ENCODE measurements around the gene TSEN54.

The TSEN54 gene

GRCh38 chr17:75570034-75570676 is 53.8 kb downstream of the TSEN54 start:
- no peak for DNase-seq

- no peak for DNase-seq
Observed at GRCh38 chr17:75570772-75571171, 54.4 kb downstream of the TSEN54 start.

- no peak for DNase-seq
Observed at GRCh38 chr17:75571197-75571884, 55.0 kb downstream of the TSEN54 start.

- DNase-seq, result no peak
Observed at GRCh38 chr17:75571885-75572215, 55.5 kb downstream of the TSEN54 start.

DNA sequence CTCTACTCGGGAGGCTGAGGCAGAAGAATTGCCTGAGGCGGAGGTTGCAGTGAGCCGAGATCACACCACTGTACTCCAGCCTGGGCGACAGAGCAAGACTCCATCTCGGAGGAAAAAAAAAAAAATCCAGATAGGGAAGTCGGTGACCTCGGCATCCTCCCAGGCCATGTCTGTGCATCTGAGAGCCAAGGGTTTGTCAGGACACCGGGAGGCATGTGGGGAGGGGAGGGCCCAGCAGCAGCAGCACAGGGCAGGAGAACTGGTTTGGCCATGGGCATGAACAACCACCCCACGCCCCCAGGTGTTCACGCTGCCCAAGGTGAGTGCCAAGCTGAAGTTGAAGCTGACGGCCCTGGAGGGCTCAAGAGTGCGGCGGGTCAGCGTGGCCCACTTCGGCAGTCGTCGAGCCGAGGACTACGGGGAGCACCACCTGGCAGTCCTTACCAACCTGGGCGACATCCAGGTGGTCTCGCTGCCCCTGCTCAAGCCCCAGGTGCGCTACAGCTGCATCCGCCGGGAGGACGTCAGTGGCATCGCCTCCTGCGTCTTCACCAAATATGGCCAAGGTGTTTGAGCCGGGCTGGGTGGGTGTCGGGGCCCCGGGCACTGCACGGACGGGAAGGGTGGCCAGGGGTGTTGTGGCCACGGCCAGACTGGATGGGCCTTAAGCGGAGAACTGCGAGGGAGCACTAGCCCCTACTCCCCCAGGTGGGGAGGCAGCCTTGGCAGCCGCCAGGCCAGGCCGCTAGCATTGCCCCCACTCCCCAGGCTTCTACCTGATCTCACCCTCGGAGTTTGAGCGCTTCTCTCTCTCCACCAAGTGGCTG is 56.6 kb downstream of the TSEN54 start:
- no peak for DNase-seq

- DNase-seq, result no peak
Observed at GRCh38 chr17:75573540-75573957, 57.2 kb downstream of the TSEN54 start.

DNA sequence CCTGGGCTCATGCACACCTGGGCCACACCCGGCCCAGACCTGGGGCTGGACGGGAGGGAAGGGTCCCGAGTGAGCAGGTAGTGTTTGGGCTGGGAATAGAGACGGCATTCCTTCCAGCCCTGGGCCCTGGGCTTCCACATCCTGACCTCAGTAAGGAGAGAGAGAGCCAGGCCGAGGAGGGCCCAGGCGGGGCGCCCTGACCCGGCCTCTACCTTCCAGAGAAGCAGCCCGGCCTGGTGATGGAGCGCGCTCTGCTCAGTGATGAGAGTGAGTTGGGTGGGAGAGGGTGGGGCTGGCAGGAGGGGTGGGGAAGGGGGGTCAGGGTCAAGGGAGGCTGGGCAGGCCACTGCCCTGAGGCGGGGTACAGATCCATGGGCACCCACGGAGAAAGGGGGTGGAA is 57.7 kb downstream of the TSEN54 start:
- DNase-seq, result no peak

All from activated CD4-positive, alpha-beta T cell treated with anti-CD3 and anti-CD28 coated beads, Interleukin-2, amount 50 U/mL, for 1 hour (primary cell).